DMS53 treated with DMSO at 0.1 percent for 48 hours (cell line): Measurements from ENCODE around the gene GART.
"Not testable (repeated sequence)": the region's sequence is repeated elsewhere in the genome, so short reads cannot be mapped to it uniquely, and the experiment has no call there.

Experiments
- DNase-seq: peaks from one replicate; lab custom pipeline; 2025; ENCODE audit not compliant: unreplicated experiment; lab: John Stamatoyannopoulos, UW

The GART gene

GRCh38 chr21:33518899-33519298 is 23.0 kb downstream of the GART start:
- no peak for DNase-seq

GRCh38 chr21:33514229-33514628 is 27.7 kb downstream of the GART start:
- no peak for DNase-seq

- no peak for DNase-seq
Observed at GRCh38 chr21:33512481-33512880, 29.4 kb downstream of the GART start.

GRCh38 chr21:33511639-33512038 is 30.3 kb downstream of the GART start:
- no peak for DNase-seq

- no peak for DNase-seq
Observed at GRCh38 chr21:33510826-33511225, 31.1 kb downstream of the GART start.

GRCh38 chr21:33507003-33507402 is 34.9 kb downstream of the GART start:
- not testable (repeated sequence) for DNase-seq

GRCh38 chr21:33505833-33506232 is 36.1 kb downstream of the GART start:
- no peak for DNase-seq

GRCh38 chr21:33496345-33496744 is 45.6 kb downstream of the GART start:
- DNase-seq: no peak

GRCh38 chr21:33495743-33496142 is 46.2 kb downstream of the GART start:
- no peak for DNase-seq

- no peak for DNase-seq
Observed at GRCh38 chr21:33493756-33494155, 48.2 kb downstream of the GART start.

- DNase-seq: no peak
Observed at GRCh38 chr21:33492571-33492970, 49.3 kb downstream of the GART start.

GRCh38 chr21:33491373-33492102 is 50.4 kb downstream of the GART start, which contains the start of gene DNAJC28:
Gene DNAJC28, minus strand, starts transcription at chr21:33491716. Its CDS starts 2,323 bp downstream, at chr21:33489393.
- peak; percentile 64 for DNase-seq

GRCh38 chr21:33490991-33491372 is 50.9 kb downstream of the GART start:
- no peak for DNase-seq

GRCh38 chr21:33488936-33489335 is 53.0 kb downstream of the GART start:
- no peak for DNase-seq

GRCh38 chr21:33487996-33488395 is 53.9 kb downstream of the GART start:
- DNase-seq: no peak

- no peak for DNase-seq
Observed at GRCh38 chr21:33481314-33481943, 60.5 kb downstream of the GART start.

- no peak for DNase-seq
Observed at GRCh38 chr21:33480481-33481103, 61.3 kb downstream of the GART start.

GRCh38 chr21:33479679-33480480 is 62.0 kb downstream of the GART start, which contains the start of gene TMEM50B:
Gene TMEM50B, minus strand, starts transcription at chr21:33479974. Its CDS starts 11,089 bp downstream, at chr21:33468885.
- DNase-seq: peak; percentile 84

- no peak for DNase-seq
Observed at GRCh38 chr21:33478935-33479678, 62.8 kb downstream of the GART start.

GRCh38 chr21:33478182-33478581 is 63.7 kb downstream of the GART start:
- no peak for DNase-seq

- no peak for DNase-seq
Observed at GRCh38 chr21:33477066-33477465, 64.9 kb downstream of the GART start.
